ENCODE data around the gene TSPEAR.

TSPEAR gene

GRCh38 chr21:44713846-44714245 is 2.5 kb upstream of the TSPEAR start:
- H3K4me3 ChIP-seq (ENCODE audit: low read depth, low read length) = no peak overlapping the region
- no peaks in the 10 kb centered on the region for H3K9me3 ChIP-seq
- peaks cover 78% of the 10 kb centered on the region for H3K27me3 ChIP-seq
- no peaks in the 10 kb centered on the region for H3K36me3 ChIP-seq
- no peak for DNase-seq
- TF ChIP-seq CTCF (IDR thresholded peaks at IDR 0.05; ENCODE audit: low read depth, low read length) = no peak
- no peaks in the 10 kb centered on the region for H3K4me1 ChIP-seq

GRCh38 chr21:44713130-44713529 is 1.8 kb upstream of the TSPEAR start:
- H3K4me1 ChIP-seq = no peaks in the 10 kb centered on the region
- TF ChIP-seq CTCF (IDR thresholded peaks at IDR 0.05; ENCODE audit: low read depth, low read length) = no peak
- peaks cover 79% of the 10 kb centered on the region for H3K27me3 ChIP-seq

GRCh38 chr21:44712203-44713028 is 1.0 kb upstream of the TSPEAR start:
- DNase-seq = no peak
- Histone ChIP-seq H3K27me3 (peaks cover 85% of the 10 kb centered on the region), H3K9me3 (no peaks in the 10 kb centered on the region), H3K4me1 (no peaks in the 10 kb centered on the region), H3K36me3 (no peaks in the 10 kb centered on the region), H3K4me3 (ENCODE audit: low read depth, low read length) (no peak overlapping the region)
- no peak for TF ChIP-seq CTCF (IDR thresholded peaks at IDR 0.05; ENCODE audit: low read depth, low read length)

More at GRCh38 chr21:44713130-44713529, 1.8 kb upstream of the TSPEAR start:
- DNase-seq = no peak
- Histone ChIP-seq H3K9me3 (no peaks in the 10 kb centered on the region), H3K36me3 (no peaks in the 10 kb centered on the region), H3K4me3 (ENCODE audit: low read depth, low read length) (no peak overlapping the region)

GRCh38 chr21:44710756-44711326 is 531 bp downstream of the TSPEAR start:
- peaks cover 91% of the 10 kb centered on the region for H3K27me3 ChIP-seq
- no peaks in the 10 kb centered on the region for H3K36me3 ChIP-seq
- no peaks in the 10 kb centered on the region for H3K9me3 ChIP-seq
- no peak for TF ChIP-seq CTCF (IDR thresholded peaks at IDR 0.05; ENCODE audit: low read depth, low read length)
- DNase-seq = no peak
- H3K4me1 ChIP-seq = no peaks in the 10 kb centered on the region
- H3K4me3 ChIP-seq (ENCODE audit: low read depth, low read length) = no peak overlapping the region

- Histone ChIP-seq H3K36me3 (no peaks in the 10 kb centered on the region), H3K4me1 (no peaks in the 10 kb centered on the region), H3K9me3 (no peaks in the 10 kb centered on the region), H3K27me3 (peaks cover 86% of the 10 kb centered on the region), H3K4me3 (ENCODE audit: low read depth, low read length) (no peak overlapping the region)
- no peak for DNase-seq
- TF ChIP-seq CTCF (IDR thresholded peaks at IDR 0.05; ENCODE audit: low read depth, low read length) = no peak
These were observed 1.1 kb downstream of the TSPEAR start for GRCh38 chr21:44710294-44710665.
